HEK293 (cell line): Measurements from ENCODE around the gene MYO5B.

Experiments used
- KLF16 ChIP-seq: fragments of 450-650 bp; formaldehyde crosslinking; IDR thresholded peaks from 2 replicates; pipeline ENCODE4 v1.5.1; 2017; ENCODE audit warnings: missing biosample characterization, missing genetic modification characterization
- YY2 ChIP-seq: fragments of 450-650 bp; formaldehyde crosslinking; IDR thresholded peaks from 2 replicates; pipeline ENCODE4 v1.5.1; 2016; ENCODE audit warnings: missing biosample characterization, missing genetic modification characterization
- ZBTB6 ChIP-seq: fragments of 450-650 bp; formaldehyde crosslinking; IDR thresholded peaks from 2 replicates; pipeline ENCODE4 v1.5.1; 2017; ENCODE audit warnings: missing biosample characterization, missing genetic modification characterization
- ZNF274 ChIP-seq, 2 experiments: fragments of 200-500 bp in 1 of 2; fragments of 450-650 bp in 1 of 2; sonication (Bioruptor generic) in 1 of 2; formaldehyde crosslinking in 1 of 2; IDR thresholded peaks; 2 replicates each; pipeline versions ENCODE4 v1.5.1 to v1.6.1; 2014 to 2016; ENCODE audit warnings: borderline replicate concordance in 1 of 2, inconsistent platforms in 1 of 2, low read length in 1 of 2, missing biosample characterization in 1 of 2, missing genetic modification characterization in 1 of 2

GRCh38 chr18:50162486-50163304 is 32.3 kb downstream of the MYO5B start:
- TF ChIP-seq ZBTB6 (no peak), KLF16 (tag by site-specific recombination) (no peak), YY2 (tag by site-specific recombination) (no peak), ZNF274 (IDR thresholded peaks at IDR 0.05; ENCODE audit: low read length) (no peak), ZNF274 (tag by site-specific recombination; IDR thresholded peaks at IDR 0.05; ENCODE audit: borderline replicate concordance) (no peak)
